HG03196 (cell line): ENCODE data around the gene ELAVL3.
"Not testable (repeated sequence)": the region's sequence is repeated elsewhere in the genome, so short reads cannot be mapped to it uniquely, and the experiment has no call there.

Experiments used
- ATAC-seq: cut with Tn5 transposase; IDR thresholded peaks from one replicate; pipeline ENCODE4 v1.9.1; 2021; ENCODE audit not compliant: unreplicated experiment

The ELAVL3 gene

DNA sequence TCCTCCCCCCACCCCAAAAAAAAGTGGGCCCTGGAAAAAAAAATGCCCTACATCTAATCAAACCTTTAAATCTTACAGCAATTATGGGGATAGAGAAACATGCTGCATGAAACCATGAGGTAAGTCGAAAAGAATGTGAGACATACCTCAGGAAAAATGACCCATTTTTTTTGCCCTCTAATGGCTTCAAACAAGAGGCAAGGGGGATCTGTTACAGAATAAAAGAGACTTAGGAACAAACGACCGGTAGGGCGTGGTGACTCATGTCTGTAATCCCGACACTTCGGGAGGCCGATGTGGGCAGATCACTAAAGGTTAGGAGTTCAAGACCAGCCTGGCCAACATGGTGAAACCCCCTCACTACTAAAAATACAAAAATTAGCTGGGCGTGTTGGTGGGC is 70.2 kb downstream of the ELAVL3 start:
- no peak for ATAC-seq

DNA sequence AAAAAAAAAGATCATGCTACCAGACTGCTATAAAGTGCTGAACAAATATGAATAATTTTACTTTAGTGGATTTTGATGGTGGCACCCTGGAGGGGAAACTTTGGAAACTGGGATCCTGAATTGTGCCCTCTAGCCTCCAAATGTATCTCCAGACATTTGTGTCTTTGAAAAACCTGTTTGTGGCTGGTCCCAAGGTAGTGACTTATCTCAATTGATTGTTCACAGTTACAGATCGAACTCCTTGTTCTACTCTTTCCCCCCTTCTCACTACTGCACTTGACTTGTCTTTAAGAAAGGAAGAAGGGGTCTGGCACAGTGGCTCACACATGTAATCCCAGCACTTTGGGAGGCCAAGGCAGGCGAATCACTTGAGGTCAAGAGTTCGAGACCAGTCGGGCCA is 72.3 kb downstream of the ELAVL3 start:
- no peak for ATAC-seq

GRCh38 chr19:11406703-11407236 is 74.1 kb downstream of the ELAVL3 start:
- not testable (repeated sequence) for ATAC-seq

DNA sequence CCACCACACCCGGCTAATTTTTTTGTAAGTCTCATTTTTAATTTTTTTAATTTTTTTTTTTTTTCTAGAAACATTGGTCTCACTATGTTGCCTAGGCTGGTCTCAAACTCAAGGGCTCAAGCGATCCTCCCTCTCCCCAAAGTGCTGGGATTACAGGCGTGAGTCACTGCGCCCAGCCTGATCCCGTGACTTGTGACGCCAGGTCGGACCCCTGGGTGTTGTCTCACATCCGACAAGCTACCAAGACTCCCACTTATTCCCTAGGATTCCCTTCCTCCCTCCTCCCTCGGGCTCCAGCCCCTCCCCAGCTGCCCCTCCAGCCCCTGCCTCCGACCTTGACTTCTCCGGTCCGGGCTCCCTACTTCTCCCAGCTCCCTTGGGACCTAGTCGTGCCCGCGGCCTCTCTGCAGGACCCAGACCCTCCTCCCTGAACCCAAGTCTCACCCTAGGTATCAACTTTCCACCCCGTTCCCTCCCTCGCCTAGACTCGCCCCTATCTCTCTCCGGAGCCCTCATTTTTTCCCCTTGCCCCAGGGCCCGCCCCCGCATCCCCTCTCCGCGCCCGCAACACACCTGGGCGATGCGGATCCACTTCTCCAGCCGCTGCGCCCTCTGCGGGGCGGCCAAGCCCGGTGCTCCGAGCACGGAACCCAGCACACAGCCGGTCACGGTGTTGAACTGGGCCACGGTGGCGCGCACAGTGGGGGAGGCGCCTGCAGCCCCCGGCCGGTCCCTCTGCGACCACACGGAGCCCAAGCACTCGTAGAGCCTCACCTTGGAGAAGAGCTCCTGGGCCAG is 74.8 kb downstream of the ELAVL3 start:
- no peak for ATAC-seq

DNA sequence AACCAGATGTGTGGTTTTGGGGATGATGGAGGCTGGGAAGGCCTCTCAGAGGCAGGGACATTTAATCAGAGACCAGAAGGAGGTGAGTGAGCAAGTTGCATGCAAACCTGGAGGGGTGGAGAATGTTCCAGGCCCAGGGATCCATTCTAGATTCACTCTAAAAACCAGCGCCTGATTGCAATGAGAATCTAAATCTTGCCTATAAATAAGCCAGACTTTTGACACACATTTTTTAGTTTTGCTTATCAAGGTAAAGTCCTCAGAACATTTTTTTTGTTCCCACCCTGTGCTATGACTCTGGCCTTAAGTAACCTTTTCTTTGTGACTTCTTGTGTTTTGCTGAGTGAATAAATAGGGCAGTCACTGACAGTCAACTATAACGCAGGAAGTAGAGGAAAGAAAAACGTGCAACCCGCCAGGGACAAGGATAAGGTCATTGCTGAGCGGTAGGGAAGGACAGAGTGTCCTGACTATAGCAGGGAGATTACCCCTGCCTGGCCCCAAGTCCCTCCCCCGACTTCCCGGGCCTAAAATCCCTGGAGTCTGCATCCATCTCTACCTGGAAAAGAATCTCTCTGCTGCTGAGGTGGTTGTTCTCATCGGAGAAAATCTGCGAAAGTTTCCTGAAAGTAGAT is 76.1 kb downstream of the ELAVL3 start:
- ATAC-seq: no peak

DNA sequence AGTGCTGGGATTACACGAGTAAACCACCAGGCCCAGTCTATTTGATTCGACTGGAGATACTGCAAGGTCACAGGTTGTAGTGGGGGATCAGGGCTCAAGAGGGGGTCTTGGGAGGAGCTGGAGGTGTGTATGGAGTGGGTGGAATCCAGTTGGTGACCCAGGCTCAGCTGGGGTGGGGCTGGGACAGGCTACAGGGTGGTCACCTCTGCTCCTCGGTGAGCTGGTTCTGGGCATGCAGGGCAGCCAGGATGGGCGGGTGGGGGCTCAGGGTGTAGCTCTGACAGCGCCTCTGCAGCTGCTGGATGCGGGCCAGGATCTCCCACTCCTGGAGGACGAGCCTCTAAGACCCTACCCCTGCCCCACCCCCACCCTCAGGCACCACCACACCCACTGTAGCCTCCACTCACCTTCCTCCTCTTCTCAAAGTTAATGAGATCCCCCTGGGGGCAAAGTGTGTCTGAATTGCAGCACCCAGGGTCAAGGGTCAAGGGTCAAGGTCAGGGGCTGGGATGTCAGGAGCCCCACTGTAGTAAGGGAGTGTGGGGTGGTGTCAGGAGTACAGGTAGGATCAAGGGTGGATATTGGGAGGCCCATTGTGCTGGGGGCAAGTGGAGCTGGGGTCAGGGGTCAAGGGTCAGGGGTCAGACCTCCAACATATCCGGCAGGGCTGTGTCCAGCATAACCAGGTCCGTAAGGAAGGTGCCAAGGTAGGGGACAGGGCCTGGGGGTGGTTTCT is 78.9 kb downstream of the ELAVL3 start:
- ATAC-seq: no peak
